WTC11 (cell line): ENCODE measurements around the gene KDM2A. TPM values are rescaled to one million over a fixed set of nuclear protein-coding genes. Genes with fewer than 3 reads are reported as not detected.

Experiments used
- ATAC-seq: fragments of 200-7000 bp; cut with Tn5 transposase; 2 replicates; pipeline ENCODE4 v1.10.0; 2021; ENCODE audit warnings: mild to moderate bottlenecking, moderate library complexity
- CTCF ChIA-PET: fragments of 300-600 bp; sonication (Branson Sonifier 250); formaldehyde crosslinking; loops from one replicate; lab custom pipeline; 2021; ENCODE audit warnings: antibody characterized with exemption; lab: Charles Lee
- POLR2A ChIA-PET: fragments of 350-600 bp; sonication (Branson Sonifier 250); formaldehyde crosslinking; loops from one replicate; lab custom pipeline; 2021; ENCODE audit warnings: antibody characterized with exemption; lab: Charles Lee
- DNase-seq: peaks from one replicate; pipeline ENCODE4 v3.0.0; 2021; ENCODE audit warnings: low spot score
- H3K27ac Mint-ChIP-seq: 2 replicates; pipeline ENCODE4 v1.8.0; 2021; ENCODE audit warnings: mixed read lengths
- H3K27me3 Mint-ChIP-seq: 2 replicates; pipeline ENCODE4 v1.8.0; 2021; ENCODE audit warnings: low read depth, mild to moderate bottlenecking, moderate library complexity, mixed read lengths
- H3K36me3 Mint-ChIP-seq: 2 replicates; pipeline ENCODE4 v1.8.0; 2021; ENCODE audit warnings: mixed read lengths
- H3K4me1 Mint-ChIP-seq: 2 replicates; pipeline ENCODE4 v1.8.0; 2022; ENCODE audit warnings: mixed read lengths
- H3K4me3 Mint-ChIP-seq: 2 replicates; pipeline ENCODE4 v1.8.0; 2021; ENCODE audit warnings: mild to moderate bottlenecking, moderate library complexity, mixed read lengths
- H3K9me3 Mint-ChIP-seq: 2 replicates; pipeline ENCODE4 v1.8.0; 2021; ENCODE audit warnings: mixed read lengths
- AFF4 ChIP-seq: sonication (generic); formaldehyde crosslinking; IDR thresholded peaks from 2 replicates; pipeline ENCODE4 v1.8.1; 2023; ENCODE audit warnings: mild to moderate bottlenecking, missing genetic modification reagents, borderline replicate concordance
- CBFB ChIP-seq: sonication (generic); formaldehyde crosslinking; IDR thresholded peaks from 2 replicates; pipeline ENCODE4 v1.8.1; 2022; ENCODE audit warnings: mild to moderate bottlenecking, low read depth, missing genetic modification reagents
- E2F4 ChIP-seq: sonication (generic); formaldehyde crosslinking; IDR thresholded peaks from 2 replicates; pipeline ENCODE4 v1.8.1; 2022; ENCODE audit warnings: low read depth, mild to moderate bottlenecking, moderate library complexity, missing genetic modification reagents, borderline replicate concordance
- E2F5 ChIP-seq: sonication (generic); formaldehyde crosslinking; IDR thresholded peaks from 2 replicates; pipeline ENCODE4 v1.8.1; 2022; ENCODE audit warnings: mild to moderate bottlenecking, moderate library complexity, missing genetic modification reagents
- ELF4 ChIP-seq: sonication (generic); formaldehyde crosslinking; IDR thresholded peaks from 2 replicates; pipeline ENCODE4 v1.8.1; 2022; ENCODE audit warnings: low read depth, mild to moderate bottlenecking, moderate library complexity, missing genetic modification reagents
- ERG ChIP-seq: fragments of 250-450 bp; sonication (Bioruptor Pico); IDR thresholded peaks from 2 replicates; pipeline ENCODE4 v1.8.0; 2021; ENCODE audit warnings: mild to moderate bottlenecking
- IRF2 ChIP-seq: sonication (generic); formaldehyde crosslinking; IDR thresholded peaks from 2 replicates; pipeline ENCODE4 v1.8.0; 2022; ENCODE audit warnings: low read depth, missing genetic modification reagents, borderline replicate concordance
- JAZF1 ChIP-seq: fragments of 250-450 bp; sonication (Bioruptor Pico); IDR thresholded peaks from 2 replicates; pipeline ENCODE4 v1.9.0; 2021; ENCODE audit warnings: moderate library complexity, mild to moderate bottlenecking, inconsistent platforms
- MLX ChIP-seq: sonication (generic); formaldehyde crosslinking; IDR thresholded peaks from 2 replicates; pipeline ENCODE4 v1.8.1; 2023; ENCODE audit warnings: mild to moderate bottlenecking, missing genetic modification reagents, moderate library complexity
- NR3C1 ChIP-seq: sonication (generic); formaldehyde crosslinking; conservative IDR thresholded peaks from 2 replicates; pipeline ENCODE4 v1.8.1; 2023; ENCODE audit warnings: low read depth, mild to moderate bottlenecking, missing genetic modification reagents
- RELA ChIP-seq: sonication (generic); formaldehyde crosslinking; IDR thresholded peaks from 2 replicates; pipeline ENCODE4 v1.8.1; 2022; ENCODE audit warnings: missing genetic modification reagents, mild to moderate bottlenecking, borderline replicate concordance
- SMAD4 ChIP-seq: sonication (generic); formaldehyde crosslinking; IDR thresholded peaks from 2 replicates; pipeline ENCODE4 v1.8.0; 2022; ENCODE audit warnings: mild to moderate bottlenecking, missing genetic modification reagents
- SP1 ChIP-seq: sonication (generic); formaldehyde crosslinking; conservative IDR thresholded peaks from 2 replicates; pipeline ENCODE4 v1.8.1; 2022; ENCODE audit warnings: missing genetic modification reagents
- ZBTB43 ChIP-seq: sonication (generic); formaldehyde crosslinking; IDR thresholded peaks from 2 replicates; pipeline ENCODE4 v1.8.1; 2023; ENCODE audit warnings: mild to moderate bottlenecking, missing genetic modification reagents
- ZNF121 ChIP-seq: sonication (generic); formaldehyde crosslinking; IDR thresholded peaks from 2 replicates; pipeline ENCODE4 v1.8.0; 2023; ENCODE audit warnings: missing genetic modification reagents
- ZNF138 ChIP-seq: sonication (generic); formaldehyde crosslinking; conservative IDR thresholded peaks from 2 replicates; pipeline ENCODE4 v1.8.1; 2022; ENCODE audit warnings: mild to moderate bottlenecking, moderate library complexity, missing genetic modification reagents
- ZNF219 ChIP-seq: sonication (generic); formaldehyde crosslinking; IDR thresholded peaks from 2 replicates; pipeline ENCODE4 v1.8.0; 2023; ENCODE audit warnings: missing genetic modification reagents, mild to moderate bottlenecking, borderline replicate concordance
- ZNF416 ChIP-seq: fragments of 250-450 bp; sonication (Bioruptor Pico); IDR thresholded peaks from 2 replicates; pipeline ENCODE4 v1.9.0; 2021; ENCODE audit warnings: mild to moderate bottlenecking, inconsistent platforms
- ZNF512 ChIP-seq: sonication (generic); formaldehyde crosslinking; IDR thresholded peaks from 2 replicates; pipeline ENCODE4 v1.8.1; 2022; ENCODE audit warnings: missing genetic modification reagents, borderline replicate concordance
- total RNA-seq: library from RNA; stranded (reverse); gene quantifications from 3 replicates; pipeline ENCODE4 v1.2.3, GENCODE V29; 2021

The KDM2A gene
- total RNA-seq, 1 experiment from 2014 or later, result 58.0 TPM

- no peak for ATAC-seq
- ChIA-PET CTCF (interaction anchor here (2.5 kb wide), 1 partner anchor 113 kb away, joined by 9 read pairs; no protein-coding TSS in a partner anchor), POLR2A (interaction anchor here (0.6 kb wide), 1 partner anchor 37 kb away, joined by 11 read pairs; no protein-coding TSS in a partner anchor)
- Mint-ChIP-seq H3K27ac (no peak overlapping the region), H3K4me3 (no peak overlapping the region), H3K9me3 (no peaks in the 10 kb centered on the region), H3K27me3 (no peaks in the 10 kb centered on the region), H3K36me3 (peaks cover 8% of the 10 kb centered on the region), H3K4me1 (peaks cover 23% of the 10 kb centered on the region)
- DNase-seq, result no peak
- TF ChIP-seq ZNF512 (no peak), IRF2 (CRISPR knock-in tag) (no peak), E2F5 (CRISPR knock-in tag) (no peak), CBFB (CRISPR knock-in tag) (no peak), SMAD4 (CRISPR knock-in tag) (no peak)
Observed at GRCh38 chr11:67194096-67194495, 75.0 kb downstream of the KDM2A start.

- Mint-ChIP-seq H3K4me1 (peaks cover 23% of the 10 kb centered on the region), H3K27me3 (no peaks in the 10 kb centered on the region), H3K36me3 (peaks cover 21% of the 10 kb centered on the region), H3K4me3 (no peak overlapping the region), H3K27ac (peak overlapping the region; percentile 16), H3K9me3 (no peaks in the 10 kb centered on the region)
- ATAC-seq, result no peak
- ChIA-PET POLR2A (interaction anchor here (0.7 to 1.1 kb wide), 2 partner anchors 44 to 121 kb away, joined by 3 read pairs; no protein-coding TSS in a partner anchor), CTCF (interaction anchor here (1.1 to 2.5 kb wide), 2 partner anchors 45 to 115 kb away, joined by 3 to 9 read pairs; no protein-coding TSS in a partner anchor)
- DNase-seq, result no peak
- TF ChIP-seq ZNF121 (peak; percentile 43; the same call in 1 of the 2 replicates), ZNF138 (CRISPR knock-in tag) (no peak), ZNF416 (CRISPR knock-in tag) (no peak)
Observed at GRCh38 chr11:67195971-67196456, 77.0 kb downstream of the KDM2A start.

- no peaks in the 10 kb centered on the region for H3K9me3 Mint-ChIP-seq
- no peak overlapping the region for H3K4me3 Mint-ChIP-seq
- peak overlapping the region; percentile 93 for H3K27ac Mint-ChIP-seq
- ChIA-PET POLR2A (no interaction called here), CTCF (interaction anchor here (1.2 to 1.5 kb wide), 3 partner anchors 103 to 153 kb away, joined by 3 to 6 read pairs (median 4); no protein-coding TSS in a partner anchor)
- ATAC-seq, result no peak
- H3K4me1 Mint-ChIP-seq, result peaks cover 23% of the 10 kb centered on the region
- DNase-seq, result no peak
- no peaks in the 10 kb centered on the region for H3K27me3 Mint-ChIP-seq
- peaks cover 27% of the 10 kb centered on the region for H3K36me3 Mint-ChIP-seq
- no peak for TF ChIP-seq NR3C1 (CRISPR knock-in tag)
- TF ChIP-seq ZNF219, result no peak
- no peak for TF ChIP-seq RELA
- no peak for TF ChIP-seq AFF4
- TF ChIP-seq MLX, result no peak
- TF ChIP-seq ZBTB43 (CRISPR knock-in tag), result no peak
- TF ChIP-seq ELF4 (CRISPR knock-in tag), result no peak
- TF ChIP-seq E2F4, result no peak
- no peak for TF ChIP-seq ERG
- TF ChIP-seq SP1 (CRISPR knock-in tag), result no peak
- TF ChIP-seq JAZF1 (CRISPR knock-in tag), result no peak
- TF ChIP-seq ZNF138 (CRISPR knock-in tag), result no peak
Observed at GRCh38 chr11:67197606-67198005, 78.5 kb downstream of the KDM2A start.
